CD4-positive, alpha-beta memory T cell (primary cell): ENCODE measurements around the gene HOXB6. TPM values are rescaled to one million over a fixed set of nuclear protein-coding genes. Genes with fewer than 3 reads are reported as not detected.

ENCODE experiments used
- CTCF ChIA-PET: fragments of 350-600 bp; sonication (Branson Sonifier 250); formaldehyde crosslinking; loops from one replicate; lab custom pipeline; 2021; ENCODE audit warnings: inconsistent platforms; ENCODE audit not compliant: partially characterized antibody; lab: Charles Lee
- POLR2A ChIA-PET: fragments of 350-600 bp; sonication (Branson Sonifier 250); formaldehyde crosslinking; loops from one replicate; lab custom pipeline; 2021; ENCODE audit not compliant: partially characterized antibody; lab: Charles Lee
- DNase-seq, 5 donors: peaks; one replicate each; pipeline versions ENCODE4 v3.0.0 to v3.0.0-alpha.2; 2020 to 2022; ENCODE audit warnings: mixed read lengths in 1 of 5
- H3K27ac ChIP-seq: one replicate; pipeline ENCODE4 v1.7.0; 2013; ENCODE audit warnings: low read depth, low read length
- H3K27me3 ChIP-seq: 2 replicates; pipeline ENCODE4 v1.7.0; 2013; ENCODE audit warnings: mild to moderate bottlenecking, low read length, moderate library complexity; ENCODE audit not compliant: insufficient read depth
- H3K36me3 ChIP-seq: 2 replicates; pipeline ENCODE4 v1.7.0; 2013; ENCODE audit warnings: mild to moderate bottlenecking, low read length, moderate library complexity; ENCODE audit not compliant: insufficient read depth
- H3K4me1 ChIP-seq: 2 replicates; pipeline ENCODE4 v1.7.0; 2013; ENCODE audit warnings: mild to moderate bottlenecking, low read length, moderate library complexity; ENCODE audit not compliant: insufficient read depth
- H3K4me3 ChIP-seq, 2 donors: one replicate each; pipeline ENCODE4 v1.7.0; 2013; ENCODE audit warnings: low read length in 2 of 2, mild to moderate bottlenecking in 1 of 2
- H3K9me3 ChIP-seq, 2 donors: one replicate each; pipeline ENCODE4 v1.7.0; 2013; ENCODE audit warnings: low read length in 2 of 2, control low read depth in 1 of 2; ENCODE audit not compliant: control insufficient read depth in 1 of 2
- H3K27ac Mint-ChIP-seq, 7 donors: one replicate each; pipeline ENCODE4 v1.8.0; 2020 to 2021; ENCODE audit warnings: mixed read lengths in 7 of 7, mild to moderate bottlenecking in 6 of 7, inconsistent platforms in 3 of 7, moderate library complexity in 3 of 7
- H3K27me3 Mint-ChIP-seq, 2 donors: one replicate each; pipeline ENCODE4 v1.8.0; 2020 to 2021; ENCODE audit warnings: mixed read lengths in 2 of 2
- H3K36me3 Mint-ChIP-seq, 2 donors: one replicate each; pipeline ENCODE4 v1.8.0; 2020 to 2021; ENCODE audit warnings: mixed read lengths in 2 of 2, inconsistent platforms in 1 of 2, mild to moderate bottlenecking in 1 of 2
- H3K4me1 Mint-ChIP-seq, 4 donors: one replicate each; pipeline ENCODE4 v1.8.0; 2020 to 2021; ENCODE audit warnings: mixed read lengths in 4 of 4, mild to moderate bottlenecking in 1 of 4
- H3K4me3 Mint-ChIP-seq, 8 donors: one replicate each; pipeline ENCODE4 v1.8.0; 2020 to 2021; ENCODE audit warnings: mixed read lengths in 8 of 8, mild to moderate bottlenecking in 7 of 8, moderate library complexity in 6 of 8, inconsistent platforms in 3 of 8
- H3K9me3 Mint-ChIP-seq, 8 donors: one replicate each; pipeline ENCODE4 v1.8.0; 2020 to 2021; ENCODE audit warnings: mixed read lengths in 8 of 8, mild to moderate bottlenecking in 5 of 8, inconsistent platforms in 3 of 8, moderate library complexity in 1 of 8
- intact Hi-C: fragments of 100-400 bp; cut with micrococcal nuclease; formaldehyde crosslinking; loops from one replicate; pipeline ENCODE4 v1.15.1; 2023
- polyA plus RNA-seq, 2 donors: library from polyadenylated mRNA; unstranded; fragments of 300-500 nt; fragmentation: Illumina TruSeq; gene quantifications; one replicate each; pipeline ENCODE4 v1.2.3, GENCODE V29; 2021
- total RNA-seq, 2 experiments: library from RNA; stranded (reverse); gene quantifications; one replicate each; pipeline ENCODE4 v1.2.3, GENCODE V29; 2021

HOXB6 gene
- total and polyA plus RNA-seq, 4 experiments from 2014 or later: 0.38 TPM; not detected in 3

DNA sequence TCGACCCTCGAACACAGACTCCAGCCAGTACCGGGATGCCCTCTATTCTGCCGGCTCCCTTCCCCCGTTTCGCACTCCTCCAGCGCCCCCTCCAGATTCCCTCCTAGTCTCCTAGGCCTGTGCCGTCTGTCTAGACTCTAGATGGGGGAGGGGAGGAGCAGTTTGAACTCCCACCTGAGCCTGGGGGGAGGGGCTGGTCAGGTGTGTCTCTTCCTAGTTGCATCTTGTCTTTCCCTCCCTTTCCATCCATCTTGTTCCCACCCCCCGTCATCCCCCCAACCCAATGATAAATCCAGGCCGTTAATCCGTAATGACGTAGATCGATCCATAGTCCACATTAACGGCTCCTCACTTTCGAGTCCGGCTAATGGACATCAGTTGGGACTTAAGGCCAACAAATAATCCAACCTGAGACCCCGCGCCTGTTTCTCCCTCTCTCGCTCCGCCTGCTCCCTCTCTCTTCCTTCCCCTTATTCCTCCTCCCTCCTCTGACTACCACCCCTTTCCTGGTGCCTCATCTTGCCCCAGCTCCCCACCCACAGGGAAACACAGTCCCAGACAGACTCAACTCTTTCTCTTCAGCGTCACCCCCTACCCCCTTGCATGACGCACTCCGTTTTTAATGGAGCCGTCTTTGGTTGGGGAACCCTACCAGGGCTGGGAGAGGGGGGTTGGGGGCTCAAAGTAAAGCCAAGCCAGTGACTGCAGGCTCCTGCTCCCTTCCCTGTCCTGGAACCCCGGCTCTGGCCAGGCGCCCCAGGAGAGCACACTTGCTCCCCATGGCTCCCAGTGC, 7.9 kb downstream of the HOXB6 start:
- Histone ChIP-seq H3K4me3 (peak overlapping the region; percentile 47 to 54), H3K27ac (no peak overlapping the region), H3K36me3 (no peaks in the 10 kb centered on the region), H3K4me1 (peaks cover 52% of the 10 kb centered on the region), H3K9me3 (no peaks in the 10 kb centered on the region), H3K27me3 (peaks cover 72% of the 10 kb centered on the region)
- POLR2A ChIA-PET: interaction anchor here (1.3 kb wide), 1 partner anchor 17 kb away, joined by 4 read pairs; no protein-coding TSS in a partner anchor
- peak overlapping the region in 4 of 7 donors; percentile 13 to 73 (median 28) for H3K27ac Mint-ChIP-seq
- H3K9me3 Mint-ChIP-seq: no peaks in the 10 kb centered on the region
- H3K4me3 Mint-ChIP-seq: peak overlapping the region; percentile 67 to 93 (median 86)
- peaks cover 55 to 78% of the 10 kb centered on the region in 2 donors for H3K27me3 Mint-ChIP-seq
- no peaks in the 10 kb centered on the region for H3K36me3 Mint-ChIP-seq
- CTCF ChIA-PET: interaction anchor here (0.6 to 1.2 kb wide), 4 partner anchors 17 to 263 kb away, joined by 3 to 4 read pairs (median 3); no protein-coding TSS in a partner anchor
- intact Hi-C loops: no loop called here
- H3K4me1 Mint-ChIP-seq: peaks cover 26 to 58% (median 43%) of the 10 kb centered on the region in 4 donors
- no peak for DNase-seq

DNA sequence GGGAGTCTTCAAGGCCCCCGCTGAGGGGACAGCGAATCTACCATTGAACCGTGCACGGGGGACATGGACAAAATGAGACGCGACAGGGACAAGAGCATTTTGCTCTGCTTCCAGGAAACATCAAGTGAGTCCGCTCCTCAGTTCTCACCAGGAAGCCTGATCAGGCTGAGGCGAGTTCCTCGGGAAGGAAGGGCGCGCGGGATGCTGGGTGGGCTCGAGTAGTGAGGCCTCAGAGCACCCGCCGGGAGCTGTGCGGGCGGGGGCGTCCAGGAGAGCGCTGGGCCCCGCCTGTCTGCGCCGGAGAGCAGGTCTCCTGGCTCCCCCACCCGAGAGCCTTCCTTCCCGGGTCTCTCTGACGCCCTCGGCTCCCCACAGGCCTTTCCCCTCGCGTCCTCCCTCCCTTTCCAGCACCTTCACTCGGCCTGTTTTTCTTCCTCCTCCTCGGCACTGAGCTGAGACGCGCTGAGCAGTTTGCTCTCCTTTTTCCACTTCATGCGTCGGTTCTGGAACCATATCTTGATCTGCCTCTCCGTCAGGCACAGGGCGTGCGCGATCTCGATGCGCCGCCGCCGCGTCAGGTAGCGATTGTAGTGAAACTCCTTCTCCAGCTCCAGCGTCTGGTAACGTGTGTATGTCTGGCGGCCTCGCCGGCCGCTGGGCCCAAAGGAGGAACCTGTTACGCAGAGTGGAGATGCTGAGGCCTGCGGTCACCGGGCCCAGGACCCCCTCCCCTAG, 8.6 kb downstream of the HOXB6 start:
- H3K4me1 Mint-ChIP-seq: peaks cover 23 to 52% (median 42%) of the 10 kb centered on the region in 4 donors
- Histone ChIP-seq H3K27ac (no peak overlapping the region), H3K27me3 (peaks cover 65% of the 10 kb centered on the region), H3K9me3 (no peaks in the 10 kb centered on the region), H3K36me3 (no peaks in the 10 kb centered on the region), H3K4me3 (peak overlapping the region in 1 of 2 donors; percentile 47), H3K4me1 (peaks cover 46% of the 10 kb centered on the region)
- intact Hi-C loops: no loop called here
- H3K27ac Mint-ChIP-seq: peak overlapping the region in 4 of 7 donors; percentile 23 to 73 (median 42)
- H3K27me3 Mint-ChIP-seq: peaks cover 55 to 78% of the 10 kb centered on the region in 2 donors
- no peaks in the 10 kb centered on the region for H3K9me3 Mint-ChIP-seq
- H3K36me3 Mint-ChIP-seq: no peaks in the 10 kb centered on the region
- ChIA-PET POLR2A (interaction anchor here (1.3 kb wide), 1 partner anchor 18 kb away, joined by 4 read pairs; no protein-coding TSS in a partner anchor), CTCF (interaction anchor here (0.6 to 6.0 kb wide), 7 partner anchors 12 to 288 kb away, joined by 3 to 59 read pairs (median 3); no protein-coding TSS in a partner anchor)
- H3K4me3 Mint-ChIP-seq: peak overlapping the region; percentile 67 to 93 (median 86)
- DNase-seq: peak in 1 of 5 donors; percentile 64

DNA sequence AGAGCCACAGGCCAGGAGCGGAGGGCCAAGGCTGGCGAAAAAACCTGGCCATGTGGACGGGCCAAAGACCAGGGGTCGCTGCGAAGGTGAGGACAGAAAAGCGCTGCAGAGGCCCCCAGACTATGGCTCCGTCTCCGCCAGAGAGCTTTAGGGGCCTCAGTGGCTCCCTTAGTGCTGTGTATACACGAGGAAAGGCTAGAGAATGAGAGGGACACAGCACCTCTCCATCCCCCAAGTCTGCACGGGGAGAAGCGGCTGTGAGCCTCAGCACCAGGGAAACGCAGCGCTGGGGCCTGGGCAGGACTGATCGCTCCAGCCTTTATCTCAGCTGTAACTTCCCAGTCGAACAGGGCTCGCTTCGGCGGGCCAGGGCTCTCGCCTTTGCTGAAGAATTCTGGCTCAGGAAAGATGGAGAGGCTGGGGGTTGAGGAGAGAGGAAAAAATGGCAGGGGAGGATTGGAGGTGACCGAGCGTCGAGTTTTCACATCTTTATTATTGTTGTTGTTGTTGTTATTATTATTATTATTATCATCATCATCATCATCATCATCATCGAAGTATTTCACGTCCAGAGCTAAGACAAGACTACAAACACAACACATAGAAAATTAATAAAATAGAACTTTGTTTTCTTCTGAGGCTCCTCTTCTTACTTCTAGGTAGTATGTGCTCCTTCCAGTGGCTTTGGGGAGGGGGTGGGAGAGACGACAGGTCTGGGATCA, 9.3 kb downstream of the HOXB6 start:
- ChIA-PET CTCF (interaction anchor here (0.7 to 6.0 kb wide), 10 partner anchors 11 to 515 kb away, joined by 3 to 59 read pairs (median 6); no protein-coding TSS in a partner anchor), POLR2A (interaction anchor here (1.3 kb wide), 1 partner anchor 19 kb away, joined by 4 read pairs; no protein-coding TSS in a partner anchor)
- Mint-ChIP-seq H3K4me1 (peaks cover 23 to 53% (median 42%) of the 10 kb centered on the region in 4 donors), H3K9me3 (peaks cover 0 to under 1% (median 0%) of the 10 kb centered on the region in 8 donors), H3K27ac (peak overlapping the region in 1 of 7 donors; percentile 23), H3K27me3 (peaks cover 53 to 77% of the 10 kb centered on the region in 2 donors), H3K36me3 (no peaks in the 10 kb centered on the region), H3K4me3 (peak overlapping the region in 4 of 8 donors; percentile 14 to 41 (median 28))
- no peak overlapping the region for H3K27ac ChIP-seq
- DNase-seq: no peak
- H3K36me3 ChIP-seq: no peaks in the 10 kb centered on the region
- H3K27me3 ChIP-seq: peaks cover 59% of the 10 kb centered on the region
- H3K4me1 ChIP-seq: peaks cover 46% of the 10 kb centered on the region
- H3K9me3 ChIP-seq: no peaks in the 10 kb centered on the region
- no peak overlapping the region for H3K4me3 ChIP-seq
- intact Hi-C loops: no loop called here

DNA sequence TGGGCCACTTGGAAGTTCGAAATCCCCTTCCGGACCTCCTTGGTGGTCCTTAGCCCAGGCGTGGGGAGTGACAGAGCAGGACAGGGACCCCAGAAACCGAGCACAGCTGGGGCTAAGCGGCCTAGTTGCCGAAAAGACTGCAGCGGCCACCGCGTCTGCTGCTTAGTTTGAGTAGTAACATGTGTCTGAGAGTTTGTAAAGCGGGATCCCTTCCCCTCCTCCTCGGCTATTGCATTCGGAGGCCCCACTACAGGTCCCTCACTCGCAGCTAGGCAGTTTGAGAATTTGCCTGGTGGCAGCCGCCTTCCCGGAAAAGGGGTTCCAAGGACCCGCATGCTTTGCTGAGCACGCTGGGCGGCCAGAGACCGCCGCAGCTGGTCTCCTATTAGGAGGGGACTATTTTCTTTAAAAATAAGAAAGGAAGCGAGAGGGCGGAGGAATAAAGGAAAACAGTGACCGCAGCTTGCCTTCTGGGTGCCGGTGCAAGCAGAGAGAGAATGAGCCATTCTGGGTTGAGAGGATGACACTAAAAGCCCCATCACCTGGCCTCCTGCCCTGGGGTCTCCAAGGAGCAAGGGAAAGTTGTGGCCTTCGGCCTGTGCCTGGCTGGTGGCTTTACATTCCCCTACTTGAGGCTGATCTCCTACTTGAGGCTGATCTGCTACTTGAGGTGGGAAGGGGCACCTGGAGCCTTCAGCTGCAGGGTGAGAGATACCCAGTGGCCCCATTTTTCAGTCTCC, 10.1 kb downstream of the HOXB6 start:
- Histone ChIP-seq H3K36me3 (no peaks in the 10 kb centered on the region), H3K4me3 (no peak overlapping the region), H3K4me1 (peaks cover 46% of the 10 kb centered on the region), H3K27ac (no peak overlapping the region), H3K9me3 (no peaks in the 10 kb centered on the region), H3K27me3 (peaks cover 53% of the 10 kb centered on the region)
- peaks cover 49 to 75% of the 10 kb centered on the region in 2 donors for H3K27me3 Mint-ChIP-seq
- H3K9me3 Mint-ChIP-seq: peaks cover 0 to 2% (median 0%) of the 10 kb centered on the region in 8 donors
- ChIA-PET CTCF (interaction anchor here (0.7 to 6.0 kb wide), 10 partner anchors 24 to 515 kb away, joined by 3 to 59 read pairs (median 29); no protein-coding TSS in a partner anchor), POLR2A (no interaction called here)
- no peaks in the 10 kb centered on the region for H3K36me3 Mint-ChIP-seq
- no peak for DNase-seq
- intact Hi-C loops: loop anchor here (1.0 to 5.0 kb wide), 2 partner anchors 102 to 567 kb away; no protein-coding TSS in a partner anchor
- H3K27ac Mint-ChIP-seq: no peak overlapping the region
- H3K4me3 Mint-ChIP-seq: peak overlapping the region in 1 of 8 donors; percentile 26
- H3K4me1 Mint-ChIP-seq: peaks cover 23 to 56% (median 42%) of the 10 kb centered on the region in 4 donors

DNA sequence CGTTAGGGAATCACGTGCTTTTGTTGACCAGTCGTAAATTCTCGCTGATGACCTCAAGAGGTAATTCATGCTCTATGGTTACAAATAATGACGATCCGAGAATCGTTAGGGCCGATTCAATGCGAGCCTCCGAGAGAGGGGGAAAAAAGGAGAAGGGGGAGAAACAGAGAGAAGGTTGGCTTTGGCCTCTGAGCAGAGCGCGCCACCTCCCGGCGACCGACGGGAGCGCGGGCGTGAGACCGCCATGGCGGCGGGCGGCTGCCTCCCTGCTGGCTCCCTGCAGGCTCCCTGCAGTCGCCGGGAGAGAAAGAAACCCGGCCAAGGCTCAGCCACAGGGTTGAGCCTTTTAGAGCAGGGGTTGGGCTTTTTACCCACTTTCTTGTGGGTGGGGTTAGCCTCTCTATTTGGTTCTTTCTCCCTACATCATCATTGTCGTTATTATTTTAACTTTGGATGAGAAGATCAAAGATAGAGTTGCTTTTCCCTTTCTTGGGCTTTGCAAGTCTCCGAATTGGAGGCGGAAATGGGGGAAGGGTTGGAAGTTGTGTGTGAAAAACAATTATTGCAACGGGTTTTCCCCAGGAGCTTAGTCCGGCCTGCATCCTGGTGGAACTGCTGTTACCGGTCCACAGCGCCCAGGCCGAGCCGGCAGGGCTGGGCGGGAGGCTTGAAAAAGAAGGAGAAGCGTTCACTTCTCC, 10.8 kb downstream of the HOXB6 start:
- H3K9me3 ChIP-seq: no peaks in the 10 kb centered on the region
- CTCF ChIA-PET: interaction anchor here (0.7 to 6.0 kb wide), 28 partner anchors 19 to 514 kb away, joined by 3 to 59 read pairs (median 5); partner anchors contain the start of gene HOXB8
- POLR2A ChIA-PET: interaction anchor here (0.5 to 1.6 kb wide), 7 partner anchors 11 to 272 kb away, joined by 3 to 5 read pairs (median 3); partner anchors contain the start of gene HOXB6
- H3K27ac ChIP-seq: no peak overlapping the region
- DNase-seq: peak; percentile 71 to 82 (median 77)
- Mint-ChIP-seq H3K4me1 (peaks cover 23 to 55% (median 43%) of the 10 kb centered on the region in 4 donors), H3K9me3 (peaks cover 0 to 2% (median 0%) of the 10 kb centered on the region in 8 donors), H3K27me3 (peaks cover 44 to 72% of the 10 kb centered on the region in 2 donors), H3K4me3 (peak overlapping the region; percentile 80 to 92 (median 82)), H3K27ac (peak overlapping the region in 1 of 7 donors; percentile 74), H3K36me3 (no peaks in the 10 kb centered on the region)
- peaks cover 47% of the 10 kb centered on the region for H3K27me3 ChIP-seq
- H3K36me3 ChIP-seq: no peaks in the 10 kb centered on the region
- H3K4me3 ChIP-seq: peak overlapping the region in 1 of 2 donors; percentile 30
- intact Hi-C loops: loop anchor here (1.0 to 5.0 kb wide), 4 partner anchors 102 to 567 kb away; no protein-coding TSS in a partner anchor
- H3K4me1 ChIP-seq: peaks cover 46% of the 10 kb centered on the region
